Suprapubic skin (tissue), 3 donors: ENCODE data around the gene SLC38A9.

Source experiments
- CTCF ChIP-seq, 2 donors: fragments of 200-600 bp in 1 of 2; fragments of 450-650 bp in 1 of 2; sonication (generic) in 1 of 2; IDR thresholded peaks; one replicate each; pipeline ENCODE4 v1.5.1; 2016 to 2019; ENCODE audit warnings: antibody characterized with exemption in 2 of 2, mild to moderate bottlenecking in 1 of 2, moderate library complexity in 1 of 2
- POLR2A ChIP-seq, 2 donors: fragments of 450-650 bp; IDR thresholded peaks; one replicate each; pipeline ENCODE4 v1.6.1; 2017; ENCODE audit warnings: antibody characterized with exemption in 2 of 2, mild to moderate bottlenecking in 2 of 2, moderate library complexity in 2 of 2

- TF ChIP-seq POLR2A (IDR thresholded peaks at IDR 0.05) (no peak), CTCF (IDR thresholded peaks at IDR 0.05) (no peak)
Observed at GRCh38 chr5:55582256-55582655, 129.9 kb downstream of the SLC38A9 start.
